Coronary artery (tissue), 2 donors: ENCODE data around the gene ZNF75A.
A peak's percentile ranks its signal among the peaks of the same experiment; 100 is the strongest.
"Not testable (repeated sequence)": the region's sequence is repeated elsewhere in the genome, so short reads cannot be mapped to it uniquely, and the experiment has no call there.

Source experiments
- DNase-seq: peaks from one replicate; pipeline ENCODE4 v3.0.0-alpha.2; 2017; ENCODE audit warnings: low spot score
- H3K27ac ChIP-seq, 2 donors: fragments of 200-600 bp; sonication (generic); one replicate each; pipeline ENCODE4 v1.5.1; 2016 to 2019
- H3K4me3 ChIP-seq: fragments of 200-600 bp; sonication (generic); 2 replicates; pipeline ENCODE4 v1.5.1; 2016; ENCODE audit warnings: mild to moderate bottlenecking, moderate library complexity
- CTCF ChIP-seq: fragments of 200-600 bp; sonication (generic); IDR thresholded peaks from one replicate; pipeline ENCODE4 v1.5.1; 2019; ENCODE audit warnings: antibody characterized with exemption

Gene ZNF75A

DNA sequence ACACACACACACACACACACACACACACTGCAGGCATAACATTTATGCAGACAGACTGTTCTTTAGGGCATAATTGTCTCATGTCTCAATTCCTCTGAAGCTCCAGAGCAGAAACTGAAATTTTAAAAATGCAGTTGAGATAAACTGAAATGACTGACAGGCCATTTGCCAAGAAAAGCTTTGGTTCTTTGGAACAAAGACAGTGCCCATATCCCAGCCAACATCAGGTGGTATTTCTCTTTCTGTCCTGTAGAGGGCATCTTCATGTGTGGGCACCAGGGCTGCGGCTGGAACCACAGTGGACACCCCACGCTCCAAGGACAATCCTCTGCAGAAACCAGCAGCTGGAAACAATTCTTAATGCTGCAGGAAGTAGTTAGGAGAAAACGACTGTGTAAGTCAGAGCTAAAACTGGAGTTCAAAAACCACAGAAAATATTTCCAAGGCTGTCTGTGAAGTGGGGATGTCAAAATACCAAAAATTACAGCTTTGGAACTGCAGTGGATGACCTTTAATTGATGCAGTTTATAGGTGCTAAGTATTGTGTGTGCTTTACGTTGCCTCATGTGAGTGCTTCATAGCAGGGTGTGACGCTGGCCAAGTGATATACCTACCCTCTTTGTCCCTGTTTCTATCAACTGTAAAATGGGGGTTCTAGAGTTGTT, 38.3 kb upstream of the ZNF75A start:
- TF ChIP-seq CTCF, result no peak
- DNase-seq, result no peak
- Histone ChIP-seq H3K27ac (no peak overlapping the region), H3K4me3 (no peak overlapping the region)

DNA sequence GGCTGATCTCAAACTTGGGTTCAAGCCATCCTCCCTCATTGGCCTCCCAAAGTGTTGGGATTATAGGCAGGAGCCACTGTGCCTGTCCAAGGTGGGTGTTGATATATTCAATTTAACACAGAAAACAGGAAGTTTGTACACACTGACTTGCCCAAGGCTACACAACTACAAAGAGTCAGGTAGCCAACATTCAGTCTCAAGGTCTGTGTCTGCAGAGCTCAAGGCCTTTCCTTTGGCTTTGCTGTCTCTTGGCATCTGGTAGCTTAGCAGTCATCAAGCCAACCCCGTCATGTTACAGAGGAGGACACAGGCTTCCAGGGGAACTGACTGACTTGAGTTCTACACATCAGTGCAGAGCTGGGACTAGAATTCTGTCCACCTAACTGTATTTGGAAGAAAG, 37.0 kb upstream of the ZNF75A start:
- Histone ChIP-seq H3K27ac (no peak overlapping the region), H3K4me3 (no peak overlapping the region)
- DNase-seq, result no peak
- TF ChIP-seq CTCF, result no peak

- H3K4me3 ChIP-seq, DNase-seq, H3K27ac ChIP-seq: not testable (repeated sequence)
These were observed 34.6 kb upstream of the ZNF75A start for GRCh38 chr16:3270718-3271117.

DNA sequence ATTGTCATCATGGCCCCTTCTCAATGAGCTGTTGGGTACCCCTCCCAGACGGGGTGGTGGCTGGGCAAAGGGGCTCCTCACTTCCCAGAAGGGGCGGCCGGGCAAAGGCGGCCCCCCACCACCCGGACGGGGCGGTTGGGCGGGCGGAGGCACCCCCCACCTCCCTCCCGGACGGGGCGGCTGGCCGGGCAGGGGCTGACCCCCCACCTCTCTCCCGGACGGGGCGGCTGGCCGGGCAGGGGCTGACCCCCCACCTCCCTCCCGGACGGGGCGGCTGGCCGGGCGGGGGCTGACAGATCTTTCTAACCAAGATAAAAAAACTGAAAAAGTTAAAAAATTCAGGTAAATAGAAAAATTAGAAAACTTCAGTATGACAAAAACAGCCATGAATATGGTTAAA, 34.0 kb upstream of the ZNF75A start:
- H3K27ac ChIP-seq, DNase-seq, H3K4me3 ChIP-seq: not testable (repeated sequence)

DNA sequence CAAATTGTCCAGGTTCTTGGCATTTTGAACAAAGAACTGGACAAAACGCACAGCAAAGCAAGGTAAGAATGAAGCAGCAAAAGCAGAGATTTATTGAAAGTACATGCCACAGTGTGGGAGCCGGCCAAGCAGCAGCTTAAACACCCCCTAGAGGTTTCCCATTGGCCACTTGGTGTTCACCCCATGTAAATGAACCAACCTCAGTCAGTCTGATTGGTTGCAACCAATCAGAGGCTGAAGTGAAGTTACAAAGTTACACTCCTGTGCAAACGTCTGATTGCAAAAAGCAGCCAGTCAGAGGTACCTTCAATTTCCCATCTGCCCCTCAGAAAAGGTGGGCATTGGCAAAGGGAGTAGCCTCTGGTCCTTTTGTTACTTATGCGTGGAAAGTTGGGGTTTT, 30.8 kb upstream of the ZNF75A start:
- Histone ChIP-seq H3K4me3 (no peak overlapping the region), H3K27ac (no peak overlapping the region)
- DNase-seq, result no peak
- TF ChIP-seq CTCF, result no peak

DNA sequence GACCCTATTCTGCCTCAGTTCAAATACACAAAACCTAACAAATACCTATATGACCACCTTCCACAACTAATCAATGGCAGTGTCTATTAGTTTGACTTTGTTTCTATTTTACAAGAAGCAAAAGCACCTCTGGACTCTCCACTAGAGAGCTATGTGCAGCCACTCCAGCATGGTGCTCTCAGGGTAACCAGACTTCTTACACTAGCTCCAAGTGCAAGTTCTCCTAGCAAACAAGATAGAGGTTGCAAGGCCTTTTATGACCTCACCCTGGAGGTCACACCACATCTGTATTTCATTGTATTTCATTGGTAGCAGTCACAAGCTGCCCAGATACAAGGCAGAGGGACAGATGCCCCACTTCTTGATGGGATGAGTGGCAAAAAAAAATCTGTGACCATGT, 30.4 kb upstream of the ZNF75A start:
- no peak overlapping the region for H3K27ac ChIP-seq
- no peak for TF ChIP-seq CTCF
- no peak overlapping the region for H3K4me3 ChIP-seq
- no peak for DNase-seq

- H3K27ac ChIP-seq, result no peak overlapping the region
- peak; percentile 1 for DNase-seq
- no peak for TF ChIP-seq CTCF
- no peak overlapping the region for H3K4me3 ChIP-seq
These were observed 28.6 kb upstream of the ZNF75A start for GRCh38 chr16:3276679-3277078.

DNA sequence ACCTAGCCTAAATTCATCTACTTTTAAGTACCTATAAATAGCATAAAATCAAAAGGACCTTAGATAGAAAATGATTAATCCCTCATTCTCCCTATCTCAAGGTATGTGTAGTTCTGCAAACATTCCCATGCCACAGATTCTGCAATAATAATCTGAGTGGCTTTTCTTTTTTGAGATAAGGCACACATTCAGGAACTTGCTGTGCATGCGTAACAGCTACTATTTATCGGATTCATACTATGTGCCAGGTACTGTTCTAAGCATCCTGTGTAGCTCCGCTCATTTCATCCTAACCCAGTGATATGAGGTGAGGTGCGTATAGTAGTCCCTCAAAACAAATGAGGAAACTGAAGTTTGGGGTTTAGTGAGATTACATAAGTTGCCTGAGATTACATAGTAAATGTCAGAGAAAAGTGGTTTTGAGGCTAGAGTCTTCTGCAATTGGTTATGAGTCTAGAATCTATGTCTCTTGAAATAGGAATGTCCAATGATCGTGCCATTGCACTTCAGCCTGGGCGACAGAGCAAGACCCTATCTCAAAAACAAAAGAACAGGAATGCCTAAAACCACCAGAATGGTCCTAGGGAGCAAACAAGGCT, 24.0 kb upstream of the ZNF75A start:
- TF ChIP-seq CTCF, result no peak
- no peak for DNase-seq
- Histone ChIP-seq H3K27ac (no peak overlapping the region), H3K4me3 (no peak overlapping the region)
